ENCODE results near the gene IL1R2.

DNA sequence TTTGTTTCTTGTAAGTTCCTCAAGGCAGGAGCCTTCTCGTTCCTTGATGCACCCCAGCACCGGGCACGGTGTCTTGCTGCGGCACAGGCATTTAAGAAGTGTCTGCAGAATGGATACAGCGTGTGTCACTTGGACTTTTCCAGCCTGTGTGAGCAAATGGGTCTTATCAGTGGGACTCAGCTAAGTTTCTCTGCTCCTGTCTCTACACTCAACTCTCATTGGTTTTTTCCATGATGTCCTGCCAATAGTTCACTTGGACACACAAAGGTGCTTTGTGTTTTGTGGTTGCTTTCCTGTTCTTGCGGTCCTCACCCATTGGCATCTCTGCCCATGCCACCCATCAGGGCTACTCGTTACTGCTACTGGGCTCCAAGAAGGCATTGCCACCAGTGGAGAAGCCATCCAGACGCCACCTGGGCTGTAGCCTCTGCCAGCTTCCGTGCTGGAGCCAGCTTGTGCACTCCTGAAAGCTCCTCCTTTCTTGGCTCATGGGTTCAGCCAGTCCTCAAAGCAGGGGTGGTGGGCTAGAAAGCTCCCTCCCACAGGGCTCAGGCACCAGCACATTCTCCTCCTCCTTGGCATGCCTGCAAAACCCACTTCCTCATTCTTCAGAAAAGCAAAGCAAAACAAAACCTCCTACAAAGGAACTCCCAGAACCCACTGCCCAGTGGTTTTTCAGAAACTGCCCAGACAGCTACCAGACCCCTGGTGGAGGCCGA, 41.4 kb downstream of the IL1R2 start:
- TF ChIP-seq EZH2 (IDR thresholded peaks at IDR 0.05; ENCODE audit: insufficient read depth, poor library complexity, severe bottlenecking) (no peak), EZH2phosphoT487 (IDR thresholded peaks at IDR 0.05; ENCODE audit: insufficient read depth, low read depth) (no peak)
